ENCODE results near the gene KRTAP19-3.

KRTAP19-3 gene

DNA sequence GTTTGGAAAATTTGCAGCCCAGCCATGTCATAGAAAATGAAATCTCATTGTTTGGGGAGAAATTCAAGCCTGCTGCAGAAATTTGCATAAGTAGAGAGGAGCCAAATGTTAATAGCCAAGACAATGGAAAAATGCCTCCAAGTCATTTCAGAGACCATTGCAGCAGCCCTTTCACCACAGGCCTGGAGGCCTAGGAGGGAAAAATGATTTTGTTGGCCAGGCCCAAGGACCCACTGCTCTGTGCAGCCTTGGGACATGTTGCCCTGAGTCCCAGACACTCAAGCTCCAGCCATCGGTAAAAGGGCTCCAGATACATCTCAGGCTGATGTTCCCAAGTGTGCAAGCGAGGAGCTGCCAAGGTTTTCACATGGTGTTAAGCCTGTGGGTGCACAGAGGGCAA lies 5.6 kb downstream of the KRTAP19-3 start:
- H3K27ac ChIP-seq, result no peak overlapping the region
- TF ChIP-seq, protein P1, sequence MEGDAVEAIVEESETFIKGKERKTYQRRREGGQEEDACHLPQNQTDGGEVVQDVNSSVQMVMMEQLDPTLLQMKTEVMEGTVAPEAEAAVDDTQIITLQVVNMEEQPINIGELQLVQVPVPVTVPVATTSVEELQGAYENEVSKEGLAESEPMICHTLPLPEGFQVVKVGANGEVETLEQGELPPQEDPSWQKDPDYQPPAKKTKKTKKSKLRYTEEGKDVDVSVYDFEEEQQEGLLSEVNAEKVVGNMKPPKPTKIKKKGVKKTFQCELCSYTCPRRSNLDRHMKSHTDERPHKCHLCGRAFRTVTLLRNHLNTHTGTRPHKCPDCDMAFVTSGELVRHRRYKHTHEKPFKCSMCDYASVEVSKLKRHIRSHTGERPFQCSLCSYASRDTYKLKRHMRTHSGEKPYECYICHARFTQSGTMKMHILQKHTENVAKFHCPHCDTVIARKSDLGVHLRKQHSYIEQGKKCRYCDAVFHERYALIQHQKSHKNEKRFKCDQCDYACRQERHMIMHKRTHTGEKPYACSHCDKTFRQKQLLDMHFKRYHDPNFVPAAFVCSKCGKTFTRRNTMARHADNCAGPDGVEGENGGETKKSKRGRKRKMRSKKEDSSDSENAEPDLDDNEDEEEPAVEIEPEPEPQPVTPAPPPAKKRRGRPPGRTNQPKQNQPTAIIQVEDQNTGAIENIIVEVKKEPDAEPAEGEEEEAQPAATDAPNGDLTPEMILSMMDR (IDR thresholded peaks at IDR 0.05), result no peak
- TF ChIP-seq ZFX (IDR thresholded peaks at IDR 0.05; ENCODE audit: borderline replicate concordance), result no peak

DNA sequence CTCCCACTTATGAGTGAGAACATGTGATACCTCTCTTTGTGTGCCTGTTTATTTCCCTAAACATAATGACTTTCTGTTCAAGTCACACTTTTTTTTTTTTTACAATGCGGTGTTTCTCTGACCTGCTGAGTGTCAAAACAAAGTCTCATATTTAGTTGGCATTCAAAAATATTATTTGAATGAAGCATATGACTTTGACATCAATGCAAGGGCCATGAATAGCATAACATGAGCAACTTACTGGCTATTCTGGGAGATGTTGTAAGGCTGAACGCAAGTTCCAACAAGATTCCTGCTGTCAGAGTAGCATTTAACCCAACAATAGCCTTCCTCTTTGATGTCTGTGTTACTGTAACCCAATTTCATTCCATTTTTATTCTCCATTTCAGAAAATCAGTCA lies 9.7 kb downstream of the KRTAP19-3 start:
- TF ChIP-seq, protein P1 (IDR thresholded peaks at IDR 0.05), result no peak
- no peak for TF ChIP-seq ZFX (IDR thresholded peaks at IDR 0.05; ENCODE audit: borderline replicate concordance)
- H3K27ac ChIP-seq, result no peak overlapping the region

DNA sequence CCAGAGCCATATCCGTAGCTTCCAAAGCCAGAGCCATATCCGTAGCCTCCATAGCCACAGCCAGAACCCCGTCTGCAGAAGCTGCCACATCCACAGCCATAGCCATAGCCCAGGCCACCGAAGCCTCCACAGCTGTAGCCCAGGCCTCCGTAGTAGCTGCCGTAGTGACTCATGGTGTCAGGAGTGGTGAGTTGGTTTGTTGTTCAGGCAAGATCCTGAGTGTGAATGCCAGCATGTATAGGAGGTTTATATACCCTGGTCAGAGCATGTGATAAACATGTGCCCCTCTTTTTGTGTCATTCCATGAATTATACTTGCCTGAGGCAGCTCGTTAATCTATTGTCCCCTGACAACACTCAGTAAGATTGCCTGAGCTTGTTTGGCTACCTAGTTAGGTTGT lies 11.7 kb downstream of the KRTAP19-3 start, which contains the start of gene KRTAP19-1:
Gene KRTAP19-1 (minus strand): TSS at position 223 of the 400 bp plus-strand sequence. CDS start 50 bp downstream, at position 173.
- no peak for TF ChIP-seq ZFX (IDR thresholded peaks at IDR 0.05; ENCODE audit: borderline replicate concordance)
- TF ChIP-seq, protein P1 (IDR thresholded peaks at IDR 0.05), result no peak

DNA sequence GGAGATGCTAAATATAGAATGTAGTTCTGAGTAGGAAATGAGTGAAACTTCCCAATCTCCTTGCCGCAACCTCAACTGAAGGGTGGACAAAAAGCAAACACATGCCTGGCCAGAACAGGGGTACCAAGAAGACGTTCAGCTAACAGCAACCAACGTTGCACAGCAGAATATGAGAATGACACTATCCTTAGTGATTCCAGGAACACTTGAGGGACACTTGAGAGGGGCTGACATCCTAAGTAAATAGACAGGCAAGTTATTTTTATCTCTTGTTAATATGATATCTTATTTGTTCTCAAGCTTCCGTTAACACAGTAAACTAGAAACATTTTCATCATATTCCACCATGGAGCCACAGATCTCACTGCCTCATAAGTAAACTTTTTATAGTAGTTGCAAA lies 12.6 kb downstream of the KRTAP19-3 start:
- no peak for TF ChIP-seq ZFX (IDR thresholded peaks at IDR 0.05; ENCODE audit: borderline replicate concordance)
- TF ChIP-seq, protein P1 (IDR thresholded peaks at IDR 0.05), result no peak
- no peak overlapping the region for H3K27ac ChIP-seq

More for the DNA sequence above, 11.7 kb downstream of the KRTAP19-3 start, which contains the start of gene KRTAP19-1:
- H3K27ac ChIP-seq, result no peak within 1 kb of the TSS

DNA sequence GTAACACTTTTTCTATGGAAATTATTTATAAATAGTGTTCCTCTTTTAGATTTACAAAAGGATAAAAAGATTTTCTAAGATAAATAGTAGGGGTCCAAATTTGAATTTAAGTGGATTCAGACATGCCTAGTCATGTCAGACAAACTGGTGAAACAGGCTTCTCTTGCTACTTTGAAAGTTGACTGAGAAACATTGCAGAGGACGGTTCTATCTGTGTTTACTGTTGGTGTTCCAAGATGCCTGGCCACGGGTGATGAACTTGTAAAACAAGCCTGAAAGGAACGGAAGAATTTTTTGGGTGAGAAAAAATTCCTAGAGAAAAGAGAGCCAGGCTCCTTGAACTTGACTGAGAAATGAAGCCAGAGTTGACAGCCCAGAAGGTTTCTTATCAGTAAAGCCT lies 13.8 kb downstream of the KRTAP19-3 start:
- TF ChIP-seq, protein P1 (IDR thresholded peaks at IDR 0.05), result no peak
- no peak for TF ChIP-seq ZFX (IDR thresholded peaks at IDR 0.05; ENCODE audit: borderline replicate concordance)
- no peak overlapping the region for H3K27ac ChIP-seq

DNA sequence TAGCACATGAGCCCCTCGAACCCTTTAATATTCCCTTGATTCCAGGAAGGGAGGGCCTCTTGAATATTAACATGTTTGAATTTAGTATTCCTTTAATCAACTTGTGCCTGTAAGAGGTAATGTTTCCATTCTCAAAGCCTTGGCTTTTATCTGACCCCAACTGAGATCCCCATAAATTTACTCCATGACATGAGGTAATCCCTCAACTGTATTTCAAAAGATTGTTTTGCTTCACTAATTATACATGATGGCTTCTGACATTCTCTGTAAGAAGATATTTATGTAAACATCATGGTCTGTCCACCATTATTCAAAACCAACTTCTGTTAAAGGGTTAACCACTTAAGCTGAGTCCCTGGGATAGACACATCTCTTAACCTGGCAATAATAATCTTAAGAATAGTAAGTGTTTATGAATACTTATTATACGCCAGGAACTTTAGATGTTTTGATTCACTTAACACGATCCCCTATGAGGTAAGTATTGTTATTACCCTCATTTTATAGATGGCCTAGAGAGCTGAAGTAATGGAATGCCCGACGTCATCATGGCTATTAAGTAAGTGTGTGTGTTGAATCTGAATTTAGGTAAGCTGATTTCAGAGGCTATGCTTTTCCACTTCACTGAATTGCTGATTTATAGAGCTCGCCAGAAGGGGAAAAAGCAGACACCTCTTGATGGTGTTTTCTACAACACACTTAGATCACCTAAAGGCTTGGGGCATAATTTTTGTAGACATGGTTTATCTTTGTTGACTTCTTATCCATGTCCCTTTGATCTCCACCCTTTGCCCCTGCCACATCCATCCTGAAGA lies 22.7 kb downstream of the KRTAP19-3 start:
- TF ChIP-seq, protein P1 (IDR thresholded peaks at IDR 0.05), result no peak
- no peak for TF ChIP-seq ZFX (IDR thresholded peaks at IDR 0.05; ENCODE audit: borderline replicate concordance)
- H3K27ac ChIP-seq, result no peak overlapping the region

DNA sequence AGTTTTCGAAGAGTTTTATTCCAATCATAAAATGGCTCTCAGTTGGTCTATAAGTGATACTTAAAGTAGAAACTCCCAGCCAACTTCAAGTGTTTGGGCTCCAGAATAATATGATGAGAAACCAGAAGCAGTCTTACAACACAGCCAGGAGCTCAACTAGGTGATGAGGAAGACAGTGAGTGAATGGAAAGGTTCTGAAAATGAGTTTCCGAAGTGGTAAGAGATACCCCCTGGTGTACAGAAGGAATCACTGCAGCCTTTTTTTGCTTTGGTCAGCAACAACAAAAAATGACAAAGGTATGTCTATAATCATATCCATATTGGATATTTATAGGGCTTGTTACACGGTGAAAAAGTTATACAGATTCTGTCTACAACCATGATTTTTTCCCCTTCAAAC lies 28.1 kb downstream of the KRTAP19-3 start:
- TF ChIP-seq ZFX (IDR thresholded peaks at IDR 0.05; ENCODE audit: borderline replicate concordance), result no peak
- TF ChIP-seq, protein P1 (IDR thresholded peaks at IDR 0.05), result peak; percentile 72

More for the DNA sequence above, 28.1 kb downstream of the KRTAP19-3 start:
- no peak overlapping the region for H3K27ac ChIP-seq
